ENCODE data around the gene ASAP2. TPM values are rescaled to one million over a fixed set of nuclear protein-coding genes. Genes with fewer than 3 reads are reported as not detected.

The ASAP2 gene
- total and polyA plus RNA-seq, 2 donors (not counting 1 experiment from before 2014, with no cell fraction given), result 0.04 TPM; not detected in 1

DNA sequence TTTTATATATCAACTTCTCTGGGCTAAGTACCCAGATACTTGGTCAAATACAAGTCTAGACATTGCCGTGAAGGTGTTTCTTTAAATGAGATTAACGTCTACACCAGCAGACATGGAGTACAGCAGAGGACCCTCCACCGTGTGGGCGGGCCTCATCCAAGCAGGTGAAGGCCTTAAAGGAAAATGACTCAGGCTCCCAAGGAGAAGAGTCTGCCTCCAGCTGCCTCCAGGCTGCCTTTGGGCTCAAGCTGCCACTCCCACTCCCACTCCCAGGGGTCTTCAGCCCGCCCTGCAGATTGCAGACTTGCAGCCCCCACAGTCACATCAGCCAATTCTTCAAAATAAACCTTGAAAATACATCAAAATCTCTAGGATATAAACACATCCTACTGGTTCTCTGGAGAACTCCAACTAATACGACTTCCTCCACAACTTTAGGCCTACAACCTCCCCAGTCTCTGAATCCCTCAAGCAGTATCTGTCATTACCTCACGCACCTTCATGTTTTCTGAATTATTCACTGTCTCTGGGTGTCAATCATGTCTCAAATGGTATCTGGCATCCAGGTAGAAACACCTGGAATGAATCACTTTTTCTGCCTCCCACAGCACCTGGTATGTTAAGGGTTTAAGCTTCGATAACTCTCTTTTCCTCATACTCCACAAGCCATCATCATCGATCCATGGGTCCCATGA, 209.8 kb downstream of the ASAP2 start:
- TF ChIP-seq, protein P1, sequence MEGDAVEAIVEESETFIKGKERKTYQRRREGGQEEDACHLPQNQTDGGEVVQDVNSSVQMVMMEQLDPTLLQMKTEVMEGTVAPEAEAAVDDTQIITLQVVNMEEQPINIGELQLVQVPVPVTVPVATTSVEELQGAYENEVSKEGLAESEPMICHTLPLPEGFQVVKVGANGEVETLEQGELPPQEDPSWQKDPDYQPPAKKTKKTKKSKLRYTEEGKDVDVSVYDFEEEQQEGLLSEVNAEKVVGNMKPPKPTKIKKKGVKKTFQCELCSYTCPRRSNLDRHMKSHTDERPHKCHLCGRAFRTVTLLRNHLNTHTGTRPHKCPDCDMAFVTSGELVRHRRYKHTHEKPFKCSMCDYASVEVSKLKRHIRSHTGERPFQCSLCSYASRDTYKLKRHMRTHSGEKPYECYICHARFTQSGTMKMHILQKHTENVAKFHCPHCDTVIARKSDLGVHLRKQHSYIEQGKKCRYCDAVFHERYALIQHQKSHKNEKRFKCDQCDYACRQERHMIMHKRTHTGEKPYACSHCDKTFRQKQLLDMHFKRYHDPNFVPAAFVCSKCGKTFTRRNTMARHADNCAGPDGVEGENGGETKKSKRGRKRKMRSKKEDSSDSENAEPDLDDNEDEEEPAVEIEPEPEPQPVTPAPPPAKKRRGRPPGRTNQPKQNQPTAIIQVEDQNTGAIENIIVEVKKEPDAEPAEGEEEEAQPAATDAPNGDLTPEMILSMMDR (IDR thresholded peaks at IDR 0.05), result no peak
- Mint-ChIP-seq H3K27ac (no peak overlapping the region), H3K4me3 (no peak overlapping the region), H3K4me1 (peaks cover 21% of the 10 kb centered on the region), H3K27me3 (no peaks in the 10 kb centered on the region), H3K9me3 (ENCODE audit: insufficient read depth) (no peaks in the 10 kb centered on the region)
- Histone ChIP-seq H3K9me3 (ENCODE audit: control extremely low read depth in 1 of 3, control insufficient read depth in 2 of 3, insufficient read depth in 1 of 3, low read length in 2 of 3) (no peaks in the 10 kb centered on the region), H3K27me3 (replicated peaks in 1 of 4; ENCODE audit: control extremely low read depth in 1 of 4, control insufficient read depth in 3 of 4, insufficient read depth in 4 of 4, low read length in 3 of 4) (no peaks in the 10 kb centered on the region), H3K4me3 (ENCODE audit: control extremely low read depth in 1 of 5, extremely low read depth in 1 of 5, insufficient read depth in 1 of 5, low read depth in 2 of 5, low read length in 4 of 5) (no peak overlapping the region), H3K4me2 (replicated peaks; ENCODE audit: low read depth, low read length, poor library complexity, severe bottlenecking) (no peak overlapping the region), H3K36me3 (replicated peaks in 1 of 2; ENCODE audit: control extremely low read depth in 1 of 2, control insufficient read depth in 1 of 2, extremely low read depth in 1 of 2, insufficient read depth in 2 of 2, low read length in 1 of 2) (peaks cover 3 to 22% of the 10 kb centered on the region in 2 experiments), H3K4me1 (ENCODE audit: control insufficient read depth in 2 of 2, insufficient read depth in 2 of 2, low read length in 2 of 2) (no peaks in the 10 kb centered on the region), H4K20me1 (ENCODE audit: control insufficient read depth, insufficient read depth, low read length, poor library complexity, severe bottlenecking) (peaks cover 27% of the 10 kb centered on the region), H2AFZ (ENCODE audit: insufficient read depth, low read depth, low read length, poor library complexity, severe bottlenecking) (no peak overlapping the region), H3K27ac (ENCODE audit: low read length in 2 of 2) (no peak overlapping the region), H3K9ac (ENCODE audit: low read length) (no peak overlapping the region), H3K79me2 (ENCODE audit: control insufficient read depth, insufficient read depth, low read length) (peaks cover 72% of the 10 kb centered on the region)
- ATAC-seq (ENCODE audit: low read depth), result no peak
- ChIA-PET CTCF (no interaction called here), POLR2A (no interaction called here)
- no peak for DNase-seq
- 97% methylated on average over 6 of the region's 9 CpGs for WGBS (ENCODE audit: insufficient coverage)
- intact Hi-C loops (cut with micrococcal nuclease), result no loop called here

DNA sequence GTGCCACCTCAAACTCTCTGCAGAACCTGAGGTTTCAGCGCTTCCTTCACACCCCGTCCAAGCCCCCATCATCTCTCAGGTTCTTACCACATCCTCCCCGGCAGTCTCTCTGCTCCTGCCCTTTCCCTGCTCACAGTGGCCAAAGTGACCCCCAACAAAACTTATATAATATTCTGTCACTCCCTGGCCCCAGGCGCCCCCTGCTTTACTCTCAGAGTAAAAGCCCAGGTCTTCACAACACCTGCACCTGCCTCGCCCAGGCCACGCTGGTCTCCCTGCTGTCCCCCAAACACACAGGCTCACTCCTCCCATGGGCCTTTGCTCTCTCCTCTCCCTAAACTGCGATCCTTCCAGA, 210.3 kb downstream of the ASAP2 start:
- H3K27ac Mint-ChIP-seq, result no peak overlapping the region
- peaks cover 77% of the 10 kb centered on the region for H3K79me2 ChIP-seq (ENCODE audit: control insufficient read depth, insufficient read depth, low read length)

More for the DNA sequence above, 210.3 kb downstream of the ASAP2 start:
- WGBS (ENCODE audit: insufficient coverage), result 96% methylated on average over 6 of the region's 7 CpGs
- H3K4me2 ChIP-seq (replicated peaks; ENCODE audit: low read depth, low read length, poor library complexity, severe bottlenecking), result no peak overlapping the region
- H2AFZ ChIP-seq (ENCODE audit: insufficient read depth, low read depth, low read length, poor library complexity, severe bottlenecking), result no peak overlapping the region
- Mint-ChIP-seq H3K4me3 (no peak overlapping the region), H3K27me3 (no peaks in the 10 kb centered on the region), H3K4me1 (peaks cover 25% of the 10 kb centered on the region), H3K9me3 (ENCODE audit: insufficient read depth) (no peaks in the 10 kb centered on the region)
- no peaks in the 10 kb centered on the region for H3K9me3 ChIP-seq (ENCODE audit: control extremely low read depth in 1 of 3, control insufficient read depth in 2 of 3, insufficient read depth in 1 of 3, low read length in 2 of 3)
- H3K4me1 ChIP-seq (ENCODE audit: control insufficient read depth in 2 of 2, insufficient read depth in 2 of 2, low read length in 2 of 2), result peaks cover 4% of the 10 kb centered on the region in 2 donors
- H3K36me3 ChIP-seq (replicated peaks in 1 of 2; ENCODE audit: control extremely low read depth in 1 of 2, control insufficient read depth in 1 of 2, extremely low read depth in 1 of 2, insufficient read depth in 2 of 2, low read length in 1 of 2), result peaks cover 3 to 21% of the 10 kb centered on the region in 2 experiments
- no peak overlapping the region for H3K27ac ChIP-seq (ENCODE audit: low read length in 2 of 2)
- TF ChIP-seq EZH2 (IDR thresholded peaks at IDR 0.05; ENCODE audit: borderline replicate concordance, insufficient read depth, low read depth, low read length, poor library complexity, severe bottlenecking), result no peak
- TF ChIP-seq, protein P1 (IDR thresholded peaks at IDR 0.05), result no peak
- intact Hi-C loops (cut with micrococcal nuclease), result no loop called here
- H3K9ac ChIP-seq (ENCODE audit: low read length), result no peak overlapping the region
- peaks cover 30% of the 10 kb centered on the region for H4K20me1 ChIP-seq (ENCODE audit: control insufficient read depth, insufficient read depth, low read length, poor library complexity, severe bottlenecking)
- ChIA-PET CTCF (no interaction called here), POLR2A (no interaction called here)
- DNase-seq (no peak), ATAC-seq (ENCODE audit: low read depth) (no peak)
- no peak overlapping the region for H3K4me3 ChIP-seq (ENCODE audit: control extremely low read depth in 1 of 5, extremely low read depth in 1 of 5, insufficient read depth in 1 of 5, low read depth in 2 of 5, low read length in 4 of 5)
- no peaks in the 10 kb centered on the region for H3K27me3 ChIP-seq (replicated peaks in 1 of 4; ENCODE audit: control extremely low read depth in 1 of 4, control insufficient read depth in 3 of 4, insufficient read depth in 4 of 4, low read length in 3 of 4)
